B cell (primary cell): ENCODE measurements around the gene CXCL5. TPM values are rescaled to one million over a fixed set of nuclear protein-coding genes. Genes with fewer than 3 reads are reported as not detected.

Experiments
- ATAC-seq: fragments of 200-7000 bp; cut with Tn5 transposase; one replicate; pipeline ENCODE4 v1.10.0; 2021; ENCODE audit warnings: low read depth, mild to moderate bottlenecking, moderate number of reproducible peaks, moderate library complexity
- CTCF ChIA-PET: fragments of 350-600 bp; sonication (Branson Sonifier 250); formaldehyde crosslinking; loops from one replicate; lab custom pipeline; 2021; ENCODE audit warnings: antibody characterized with exemption, inconsistent platforms; lab: Charles Lee
- POLR2A ChIA-PET: fragments of 350-600 bp; sonication (Branson Sonifier 250); formaldehyde crosslinking; loops from one replicate; lab custom pipeline; 2021; ENCODE audit warnings: antibody characterized with exemption; lab: Charles Lee
- DNase-seq: peaks from one replicate; pipeline ENCODE4 v3.0.0; 2013
- H2AFZ ChIP-seq: 2 replicates; pipeline ENCODE4 v1.6.1; 2012; ENCODE audit warnings: mild to moderate bottlenecking, low read depth, low read length; ENCODE audit not compliant: insufficient read depth, poor library complexity, severe bottlenecking
- H3K27ac ChIP-seq, 2 donors: 1 replicate in 1 of 2; 2 replicates in 1 of 2; pipeline ENCODE4 v1.5.1; 2012 to 2013; ENCODE audit warnings: low read length in 2 of 2, mild to moderate bottlenecking in 2 of 2, moderate library complexity in 1 of 2
- H3K27me3 ChIP-seq, 4 experiments: fragments of 200-600 bp in 1 of 4; sonication (generic) in 1 of 4; replicated peaks in 1 of 4; 1 replicate in 2 of 4; 2 replicates in 2 of 4; pipeline versions ENCODE4 v1.6.1 to v1.7.0; 2013 to 2016; ENCODE audit warnings: low read length in 3 of 4, mild to moderate bottlenecking in 2 of 4, mixed read lengths in 1 of 4, moderate library complexity in 1 of 4; ENCODE audit not compliant: insufficient read depth in 4 of 4, control insufficient read depth in 3 of 4; ENCODE audit errors: control extremely low read depth in 1 of 4
- H3K36me3 ChIP-seq, 2 experiments: replicated peaks in 1 of 2; 1 replicate in 1 of 2; 2 replicates in 1 of 2; pipeline versions ENCODE4 v1.6.1 to v1.7.1; 2013; ENCODE audit warnings: low read length in 1 of 2; ENCODE audit not compliant: insufficient read depth in 2 of 2, control insufficient read depth in 1 of 2; ENCODE audit errors: control extremely low read depth in 1 of 2, extremely low read depth in 1 of 2
- H3K4me1 ChIP-seq, 2 donors: fragments of 200-600 bp in 1 of 2; sonication (generic) in 1 of 2; 1 replicate in 1 of 2; 2 replicates in 1 of 2; pipeline versions ENCODE4 v1.5.1 to v1.6.1; 2013 to 2017; ENCODE audit warnings: low read length in 2 of 2; ENCODE audit not compliant: control insufficient read depth in 2 of 2, insufficient read depth in 2 of 2
- H3K4me2 ChIP-seq: replicated peaks from 2 replicates; pipeline ENCODE3; 2012; ENCODE audit warnings: mild to moderate bottlenecking, low read depth, low read length; ENCODE audit not compliant: poor library complexity, severe bottlenecking
- H3K4me3 ChIP-seq, 5 experiments: fragments of 200-600 bp in 1 of 5; sonication (generic) in 1 of 5; 1 replicate in 3 of 5; 2 replicates in 2 of 5; pipeline versions ENCODE4 v1.5.1 to v1.7.0; 2011 to 2016; ENCODE audit warnings: low read length in 4 of 5, mild to moderate bottlenecking in 4 of 5, low read depth in 2 of 5, control low read depth in 1 of 5, moderate library complexity in 1 of 5; ENCODE audit not compliant: insufficient read depth in 1 of 5; ENCODE audit errors: control extremely low read depth in 1 of 5, extremely low read depth in 1 of 5
- H3K79me2 ChIP-seq: fragments of 200-600 bp; sonication (generic); one replicate; pipeline ENCODE4 v1.6.0; 2016; ENCODE audit warnings: low read length; ENCODE audit not compliant: control insufficient read depth, insufficient read depth
- H3K9ac ChIP-seq: fragments of 200-600 bp; sonication (generic); 2 replicates; pipeline ENCODE4 v1.6.1; 2017; ENCODE audit warnings: mild to moderate bottlenecking, low read length, moderate library complexity
- H3K9me3 ChIP-seq, 3 donors: one replicate each; pipeline versions ENCODE4 v1.6.1 to v1.7.1; 2013; ENCODE audit warnings: low read length in 2 of 3; ENCODE audit not compliant: control insufficient read depth in 2 of 3, insufficient read depth in 1 of 3; ENCODE audit errors: control extremely low read depth in 1 of 3
- H4K20me1 ChIP-seq: 2 replicates; pipeline ENCODE4 v1.6.0; 2012; ENCODE audit warnings: mild to moderate bottlenecking, low read length; ENCODE audit not compliant: insufficient read depth, control insufficient read depth, poor library complexity, severe bottlenecking
- H3K27ac Mint-ChIP-seq: one replicate; pipeline ENCODE4 v1.8.0; 2021; ENCODE audit warnings: mixed read lengths
- H3K27me3 Mint-ChIP-seq: one replicate; pipeline ENCODE4 v1.8.0; 2021; ENCODE audit warnings: mixed read lengths
- H3K4me1 Mint-ChIP-seq: one replicate; pipeline ENCODE4 v1.8.0; 2021; ENCODE audit warnings: mixed read lengths
- H3K4me3 Mint-ChIP-seq: one replicate; pipeline ENCODE4 v1.8.0; 2021; ENCODE audit warnings: mixed read lengths
- H3K9me3 Mint-ChIP-seq: one replicate; pipeline ENCODE4 v1.8.0; 2022; ENCODE audit warnings: mixed read lengths; ENCODE audit not compliant: insufficient read depth
- CTCF ChIP-seq: fragments of 200-600 bp; IDR thresholded peaks from one replicate; pipeline ENCODE4 v1.8.0; 2022; ENCODE audit warnings: antibody characterized with exemption, mild to moderate bottlenecking
- EZH2 ChIP-seq: IDR thresholded peaks from 2 replicates; pipeline ENCODE4 v1.6.1; 2012; ENCODE audit warnings: borderline replicate concordance, low read depth, mild to moderate bottlenecking, moderate library complexity, low read length; ENCODE audit not compliant: insufficient read depth, poor library complexity, severe bottlenecking
- WGBS: methylation state at CpG from one replicate; pipeline ENCODE4 v1.1.5; 2013; ENCODE audit warnings: missing lambda C conversion rate; ENCODE audit not compliant: insufficient coverage; 5-methylcytosine and 5-hydroxymethylcytosine counted together
- intact Hi-C: fragments of 100-400 bp; cut with micrococcal nuclease; formaldehyde crosslinking; loops from one replicate; pipeline ENCODE4 v1.10.0; 2022
- polyA plus RNA-seq: library from polyadenylated mRNA; depleted of rRNA; stranded (reverse); fragments of >200 nt; gene quantifications from 2 replicates; pipeline ENCODE4 v1.2.3, GENCODE V29; 2012
- total RNA-seq, 2 donors: library from RNA; stranded (reverse); fragments of 120-200 nt in 1 of 2; gene quantifications; 1 replicate in 1 of 2; 2 replicates in 1 of 2; pipeline versions ENCODE4 v1.2.3 to v1.2.4, GENCODE V29; 2013 to 2022

CXCL5 gene
- total and polyA plus RNA-seq, 2 donors (not counting 1 experiment from before 2014, with no cell fraction given), result not detected

- CTCF ChIA-PET, result no interaction called here
- Histone ChIP-seq H2AFZ (no peak overlapping the region), H3K27ac (no peak overlapping the region), H3K27me3 (peaks cover 0 to 23% (median 16%) of the 10 kb centered on the region in 4 experiments), H3K79me2 (no peaks in the 10 kb centered on the region), H3K4me1 (peaks cover 11 to 14% of the 10 kb centered on the region in 2 donors), H4K20me1 (no peaks in the 10 kb centered on the region), H3K9me3 (peaks cover 0 to 4% (median 0%) of the 10 kb centered on the region in 3 donors), H3K4me2 (no peak overlapping the region), H3K4me3 (no peak overlapping the region), H3K9ac (no peak overlapping the region), H3K36me3 (no peaks in the 10 kb centered on the region)
- no peak for ATAC-seq
- Mint-ChIP-seq H3K27me3 (peaks cover 50% of the 10 kb centered on the region), H3K4me3 (no peak overlapping the region), H3K4me1 (peaks cover 16% of the 10 kb centered on the region), H3K9me3 (no peaks in the 10 kb centered on the region), H3K27ac (no peak overlapping the region)
- WGBS, result no CpG with 5 or more reads among the region's 1 CpG
- DNase-seq, result no peak
- TF ChIP-seq CTCF, result no peak
- no peak for TF ChIP-seq EZH2
- intact Hi-C loops, result no loop called here
- POLR2A ChIA-PET, result no interaction called here
Observed at GRCh38 chr4:74041418-74041817, 42.9 kb upstream of the CXCL5 start.

GRCh38 chr4:74039315-74039763 is 40.9 kb upstream of the CXCL5 start:
- Histone ChIP-seq H3K4me1 (peaks cover 11 to 14% of the 10 kb centered on the region in 2 donors), H3K27ac (no peak overlapping the region), H3K36me3 (no peaks in the 10 kb centered on the region), H4K20me1 (no peaks in the 10 kb centered on the region), H3K9me3 (no peaks in the 10 kb centered on the region), H3K79me2 (no peaks in the 10 kb centered on the region), H3K27me3 (peaks cover 0 to 23% (median 16%) of the 10 kb centered on the region in 4 experiments), H3K4me2 (peak overlapping the region; percentile 81), H3K4me3 (peak overlapping the region; percentile 44 to 69 (median 60)), H2AFZ (peak overlapping the region; percentile 80), H3K9ac (peak overlapping the region; percentile 70)
- no peak for DNase-seq
- POLR2A ChIA-PET, result no interaction called here
- CTCF ChIA-PET, result no interaction called here
- no peak for TF ChIP-seq CTCF
- no peak for TF ChIP-seq EZH2
- Mint-ChIP-seq H3K4me3 (peak overlapping the region; percentile 82), H3K27me3 (peaks cover 51% of the 10 kb centered on the region), H3K27ac (no peak overlapping the region), H3K9me3 (no peaks in the 10 kb centered on the region), H3K4me1 (peaks cover 16% of the 10 kb centered on the region)
- intact Hi-C loops, result no loop called here
- ATAC-seq, result no peak
- WGBS, result 100% methylated on average over 1 of the region's 4 CpGs
